ENCODE measurements around the gene CASP5.
"Not testable (repeated sequence)": the region's sequence is repeated elsewhere in the genome, so short reads cannot be mapped to it uniquely, and the experiment has no call there.

Gene CASP5

DNA sequence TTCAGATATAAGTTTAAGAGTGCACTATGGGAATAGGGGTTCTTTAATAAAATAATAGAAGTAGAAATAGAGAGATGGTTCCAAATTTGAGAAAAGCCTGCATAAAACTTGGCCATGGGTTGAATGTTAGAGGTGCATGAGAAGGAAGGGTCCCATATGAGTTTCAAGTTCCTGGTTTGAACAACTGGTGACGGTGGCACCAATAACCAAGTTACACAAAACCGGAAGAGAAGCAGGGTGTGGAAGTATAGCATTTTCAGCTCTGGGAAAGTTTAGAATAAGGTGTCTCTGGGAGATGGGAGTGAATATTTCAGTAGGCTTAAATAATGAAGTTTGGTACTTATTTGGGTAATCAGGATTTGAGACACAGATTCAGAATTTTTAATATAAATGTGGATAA lies 9.5 kb upstream of the CASP5 start:
- no peak for DNase-seq

- no peak for DNase-seq
Measured at GRCh38 chr11:105027678-105028077, 4.7 kb upstream of the CASP5 start.

DNA sequence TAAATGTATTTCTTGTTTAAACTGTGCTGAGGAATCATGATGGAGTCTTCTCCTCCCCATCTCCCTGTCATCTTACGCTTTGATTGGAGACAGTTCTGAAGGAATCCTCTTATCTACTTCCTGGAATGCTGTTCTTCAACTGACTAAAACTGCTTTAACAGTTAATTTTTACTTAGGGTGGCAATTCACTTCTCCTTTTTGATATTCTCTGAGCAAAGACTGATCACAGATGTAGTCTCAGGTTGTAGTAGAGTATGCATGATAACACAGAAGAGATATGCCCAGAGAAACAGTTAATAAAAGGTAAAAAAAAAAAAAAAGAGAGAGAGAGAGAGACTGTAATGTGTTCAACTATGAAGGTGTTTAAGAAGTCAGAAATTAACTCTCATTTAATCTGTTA lies 1.4 kb upstream of the CASP5 start:
- no peak for DNase-seq

- DNase-seq, result no peak
Measured at GRCh38 chr11:105022527-105022926, 441 bp downstream of the CASP5 start.

DNA sequence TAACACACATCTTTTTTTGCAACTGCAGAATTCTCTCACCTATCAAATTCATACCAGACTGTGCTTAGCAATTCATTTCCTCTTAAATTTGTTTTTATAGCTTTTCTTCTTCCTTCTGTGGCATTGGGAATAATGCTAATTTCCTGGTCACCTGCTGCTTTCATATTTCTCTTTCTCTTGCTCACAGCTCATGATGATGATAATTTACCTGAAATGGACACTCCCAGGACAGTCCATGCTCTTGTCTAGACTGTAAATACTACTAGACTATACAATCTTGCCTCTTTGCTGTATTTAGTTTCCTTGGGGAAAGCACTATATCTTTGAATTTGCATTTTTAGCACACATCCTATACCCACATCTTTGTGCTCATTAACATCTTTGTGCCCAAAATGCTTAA lies 15.5 kb downstream of the CASP5 start:
- no peak for DNase-seq

- no peak for DNase-seq
Measured at GRCh38 chr11:105005451-105005845, 17.5 kb downstream of the CASP5 start.

GRCh38 chr11:105004021-105004420 lies 18.9 kb downstream of the CASP5 start:
- no peak for DNase-seq

GRCh38 chr11:105003151-105003550 lies 19.8 kb downstream of the CASP5 start:
- DNase-seq, result no peak

DNA sequence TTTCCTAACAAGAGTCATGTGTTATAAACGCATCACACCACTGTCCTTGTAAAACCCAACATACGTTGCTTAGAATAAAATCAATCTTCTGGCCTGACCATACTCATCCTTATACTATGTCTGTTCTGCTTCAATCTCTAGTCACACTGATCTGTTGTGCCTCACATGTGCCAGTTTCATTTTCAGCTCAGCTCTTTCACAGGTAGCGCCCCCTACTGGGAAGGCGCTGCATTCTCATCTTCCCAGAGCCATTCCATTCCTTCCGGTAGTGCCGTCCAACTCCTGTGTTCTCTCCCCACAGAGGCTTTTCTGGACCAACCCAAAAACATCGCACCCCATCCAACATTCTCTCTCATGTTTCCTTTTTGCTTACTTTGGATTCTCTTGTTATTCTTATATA lies 22.2 kb downstream of the CASP5 start:
- DNase-seq, result peak; percentile 46

- peak; percentile 15 for DNase-seq
Measured at GRCh38 chr11:105000167-105000566, 22.8 kb downstream of the CASP5 start.

GRCh38 chr11:104999721-105000120 lies 23.2 kb downstream of the CASP5 start:
- no peak for DNase-seq

DNA sequence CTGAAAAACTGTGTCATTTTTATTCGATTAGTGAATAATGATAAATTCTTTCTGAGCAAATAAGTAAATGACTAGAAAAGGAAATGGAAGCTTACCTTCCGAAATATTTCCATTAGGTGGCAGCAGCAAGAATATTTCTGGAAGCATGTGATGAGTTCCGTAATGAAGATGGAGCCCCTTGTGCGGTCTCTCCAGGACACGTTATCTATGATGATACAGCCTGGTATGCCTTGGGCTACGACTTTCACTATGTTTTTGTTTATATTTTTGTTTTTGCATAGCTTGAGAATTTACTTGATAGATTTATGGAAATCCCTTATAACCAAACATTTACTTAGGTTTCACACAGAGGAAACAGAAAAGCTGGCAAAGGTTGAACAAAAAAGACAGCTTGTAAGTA lies 25.7 kb downstream of the CASP5 start:
- DNase-seq, result peak; percentile 10

DNA sequence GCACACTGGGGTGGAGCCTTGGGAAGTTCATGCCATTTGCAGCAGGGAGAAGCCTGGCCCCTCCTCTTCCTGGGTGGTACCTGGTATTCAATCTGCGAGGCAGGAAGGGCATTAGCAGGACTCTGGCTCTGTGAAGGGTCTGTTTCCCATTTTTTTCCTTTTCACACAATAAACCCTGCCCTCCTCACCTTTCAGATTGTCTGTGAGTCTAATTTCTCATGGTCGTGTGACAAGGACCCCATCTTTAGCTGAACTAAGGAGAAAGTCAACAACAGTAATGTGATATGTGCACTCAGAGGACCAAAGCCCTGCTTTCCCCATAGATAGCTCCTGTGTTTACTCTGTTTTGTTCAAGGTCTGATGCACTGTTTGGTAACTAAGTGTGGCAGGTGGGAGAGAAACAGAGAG lies 28.0 kb downstream of the CASP5 start:
- no peak for DNase-seq

GRCh38 chr11:104992781-104993180 lies 30.2 kb downstream of the CASP5 start:
- no peak for DNase-seq

DNA sequence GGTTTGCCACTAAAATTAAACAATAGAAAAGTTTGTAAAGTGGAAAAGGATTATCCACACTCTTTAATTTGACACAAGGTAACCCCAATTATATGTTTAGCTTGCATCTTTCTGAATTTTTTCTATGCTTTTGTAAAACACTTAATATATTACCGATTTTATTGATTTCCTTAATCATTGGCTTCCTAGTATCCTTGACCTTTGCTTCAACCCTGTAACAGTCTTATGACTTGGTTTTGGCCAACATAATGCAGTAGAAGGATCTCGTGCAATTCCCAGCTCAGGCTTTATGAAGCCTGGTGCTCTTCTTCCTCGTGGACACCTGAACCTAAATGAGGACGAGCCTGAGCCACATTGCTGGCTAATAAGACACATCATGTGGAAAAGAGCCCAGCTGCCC lies 31.0 kb downstream of the CASP5 start:
- no peak for DNase-seq

DNA sequence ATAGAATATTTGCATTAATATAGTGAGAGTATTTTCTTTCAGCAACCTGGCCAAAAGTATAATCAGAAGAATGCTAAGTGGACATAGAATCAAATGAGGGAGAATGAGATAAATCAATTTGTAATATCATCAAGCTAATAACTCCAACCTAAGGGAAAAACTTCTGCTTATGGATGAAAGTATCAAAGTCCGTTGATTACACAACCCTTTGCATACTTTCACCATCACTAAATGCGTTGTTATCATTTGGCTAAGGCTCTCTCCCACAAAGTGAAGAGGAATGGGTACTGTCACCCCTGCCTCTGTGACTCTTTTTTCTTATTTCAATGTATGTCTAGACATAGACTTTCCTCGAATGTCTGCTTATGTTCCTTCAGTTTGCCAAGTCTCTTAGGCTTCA lies 38.2 kb downstream of the CASP5 start:
- DNase-seq, result no peak

GRCh38 chr11:104979839-104980238 lies 43.1 kb downstream of the CASP5 start:
- DNase-seq, result no peak

- no peak for DNase-seq
Measured at GRCh38 chr11:104973616-104974015, 49.4 kb downstream of the CASP5 start.

DNA sequence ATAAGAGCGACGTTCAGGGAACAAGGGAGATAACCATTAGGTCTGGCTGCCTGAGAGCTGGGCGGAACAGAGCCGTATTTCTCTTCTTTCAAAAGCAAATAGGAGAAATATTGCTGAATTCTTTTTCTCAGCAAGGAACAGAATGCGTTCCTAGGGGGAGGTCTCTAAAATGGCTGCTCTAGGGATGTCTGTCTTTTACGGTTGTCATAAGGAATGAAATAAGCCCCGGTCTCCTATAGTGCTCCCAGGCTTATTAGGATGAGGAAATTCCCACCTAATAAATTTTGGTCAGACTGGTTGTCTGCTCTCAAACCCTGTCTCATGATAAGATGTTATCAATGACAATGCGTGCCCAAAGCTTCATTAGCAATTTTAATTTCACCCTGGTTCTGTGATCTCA lies 50.0 kb downstream of the CASP5 start:
- DNase-seq, result not testable (repeated sequence)

GRCh38 chr11:104970756-104971155 lies 52.2 kb downstream of the CASP5 start:
- no peak for DNase-seq

DNA sequence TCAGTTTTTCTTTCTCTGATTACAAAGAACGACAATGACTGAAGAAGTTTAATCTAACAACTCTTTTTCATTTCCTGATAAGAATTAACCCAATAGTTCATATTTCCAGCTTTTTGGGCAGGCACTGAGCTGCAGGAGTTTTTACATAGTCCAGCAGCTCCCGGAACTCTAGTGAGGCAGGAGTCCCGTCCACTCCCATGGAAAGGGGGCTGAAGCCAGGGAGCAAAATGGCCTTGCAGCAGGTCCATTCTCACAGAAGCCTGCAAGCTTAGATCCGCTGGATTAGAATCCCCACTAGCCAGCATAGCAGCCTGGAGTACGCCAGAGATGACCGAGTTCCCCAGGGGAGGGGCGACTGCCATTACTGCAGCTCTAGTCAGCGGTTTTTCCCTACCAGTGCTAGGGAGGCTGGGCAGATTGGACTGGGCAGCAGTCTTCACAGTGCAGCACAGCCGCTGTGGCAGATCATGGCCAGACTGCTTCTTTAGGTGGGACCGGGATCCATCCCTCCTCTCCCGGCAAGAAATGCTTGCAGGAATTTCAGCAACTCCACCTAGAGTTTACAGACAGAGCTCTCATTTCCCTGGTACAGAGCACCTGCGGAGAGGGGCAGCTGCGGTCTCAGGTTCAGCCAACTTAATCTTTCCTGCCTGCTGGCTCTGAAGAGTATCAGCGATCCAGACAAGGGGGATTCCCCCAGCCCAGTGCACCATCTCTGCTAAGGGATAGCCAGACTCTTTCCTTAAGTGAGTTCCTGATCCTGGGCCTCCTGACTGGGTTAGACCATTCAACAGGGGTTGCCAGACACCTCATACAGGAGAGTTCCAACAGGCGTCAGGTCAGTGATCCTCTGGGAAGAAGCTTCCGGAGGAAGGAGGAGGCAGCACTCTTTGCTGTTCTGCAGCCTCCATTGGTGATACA lies 53.9 kb downstream of the CASP5 start:
- DNase-seq, result no peak

DNA sequence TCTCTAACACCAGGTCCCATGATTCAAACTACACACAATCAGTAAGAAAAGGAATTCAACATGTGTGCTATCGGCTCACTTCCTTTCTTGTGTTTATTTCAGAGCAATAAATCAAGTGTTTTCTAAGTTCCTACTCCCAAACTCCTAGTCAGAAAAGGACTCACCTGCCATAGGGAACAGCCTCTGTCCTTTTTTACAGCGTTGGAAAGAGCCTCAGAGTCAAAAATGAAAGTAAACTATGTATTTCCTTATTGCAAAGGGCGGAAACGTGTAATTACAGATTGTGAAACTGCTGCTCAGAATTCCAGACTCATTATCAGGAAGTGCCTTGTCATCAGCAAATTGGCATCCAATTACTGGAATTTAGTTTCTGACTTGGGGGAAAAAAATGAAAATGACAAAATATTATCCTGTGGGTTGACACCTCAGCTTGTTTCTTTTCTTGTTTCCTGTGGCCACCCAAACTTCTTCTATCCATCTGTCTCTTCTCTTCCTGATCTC lies 54.6 kb downstream of the CASP5 start, which contains the start of gene CASP4:
TSS of gene CASP4 (minus strand) at position 220 of the 501 bp plus-strand sequence. CDS start at position 171, 49 bp downstream.
- DNase-seq, result peak; percentile 57

- no peak for DNase-seq
Measured at GRCh38 chr11:104967534-104968354, 55.2 kb downstream of the CASP5 start.

DNA sequence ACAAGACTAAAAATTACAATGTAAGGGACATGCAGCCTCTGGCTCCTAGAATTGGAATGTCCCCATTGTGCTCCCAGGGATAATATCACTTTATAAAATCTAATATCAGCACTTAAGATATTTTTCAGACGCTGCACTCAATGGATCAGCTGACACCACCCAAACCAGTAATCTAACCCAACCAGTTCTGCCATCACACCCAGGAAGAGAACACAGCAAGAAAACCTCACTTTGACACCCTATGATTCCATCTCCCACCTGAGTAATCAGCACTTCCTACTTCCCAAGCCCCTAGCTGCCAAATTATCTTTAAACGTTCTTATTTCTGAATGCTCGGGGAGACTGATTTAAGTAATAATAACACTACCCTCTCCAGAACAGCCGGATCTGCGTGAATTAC lies 57.2 kb downstream of the CASP5 start:
- no peak for DNase-seq

All from RPMI8226 (cell line).